LNCaP clone FGC (cell line): ENCODE data around the gene SGCB.

Experiments
- DNase-seq: peaks from one replicate; pipeline ENCODE4 v3.0.0-alpha.2; 2011; ENCODE audit warnings: low read depth
- H3K4me3 ChIP-seq: 2 replicates; pipeline ENCODE4 v1.5.1; 2011; ENCODE audit warnings: mild to moderate bottlenecking, low read depth, low read length, control low read depth
- CTCF ChIP-seq: IDR thresholded peaks from 2 replicates; pipeline ENCODE4 v1.5.1; 2012; ENCODE audit warnings: mild to moderate bottlenecking; ENCODE audit not compliant: control insufficient read depth, insufficient read depth; ENCODE audit errors: extremely low read depth

SGCB gene

DNA sequence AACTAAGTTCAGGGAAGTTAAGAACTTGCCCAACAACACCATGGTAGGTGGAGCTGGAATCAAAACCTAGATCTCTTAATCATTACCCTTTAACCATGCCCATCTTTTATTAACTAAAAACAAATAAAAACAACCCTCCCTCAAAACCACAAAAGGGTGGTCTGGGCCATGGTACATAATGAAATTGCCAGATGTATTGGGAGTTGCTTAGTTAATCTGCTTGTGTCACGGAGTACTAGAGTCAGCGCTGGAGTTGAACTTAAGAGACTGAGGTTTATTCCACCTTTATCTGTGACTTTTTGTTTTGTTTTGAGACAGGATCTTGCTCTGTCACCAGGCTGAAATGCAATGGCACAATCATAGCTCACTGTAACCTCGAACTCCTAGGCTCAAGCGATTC lies 31.2 kb downstream of the SGCB start:
- DNase-seq, result no peak
- TF ChIP-seq CTCF, result no peak

GRCh38 chr4:52005604-52006273 lies 32.4 kb downstream of the SGCB start:
- DNase-seq, result no peak
- H3K4me3 ChIP-seq, result no peak overlapping the region
- TF ChIP-seq CTCF, result no peak

More for the DNA sequence above, 31.2 kb downstream of the SGCB start:
- no peak overlapping the region for H3K4me3 ChIP-seq

DNA sequence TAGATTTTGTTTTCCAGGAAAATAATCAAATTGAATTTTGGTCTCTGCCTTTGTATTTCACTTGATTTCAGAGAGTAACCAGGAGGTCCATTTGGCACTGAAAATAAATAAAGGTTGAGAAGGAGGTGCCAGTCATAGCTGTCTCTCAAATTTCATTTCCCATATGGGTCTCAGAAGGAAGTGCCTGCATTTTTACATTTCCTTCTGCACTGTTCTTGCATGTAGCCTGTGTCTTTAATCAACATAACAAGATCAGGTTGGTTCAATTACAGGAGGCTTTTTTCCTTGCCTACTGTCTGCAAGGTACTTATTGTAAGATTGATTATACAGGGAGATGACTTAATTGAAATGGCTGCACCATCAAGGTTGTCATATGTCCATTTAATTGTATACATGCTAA lies 33.7 kb downstream of the SGCB start:
- H3K4me3 ChIP-seq, result no peak overlapping the region
- no peak for DNase-seq
- TF ChIP-seq CTCF, result no peak

GRCh38 chr4:52001616-52002015 lies 36.5 kb downstream of the SGCB start:
- no peak for DNase-seq
- no peak for TF ChIP-seq CTCF
- H3K4me3 ChIP-seq, result no peak overlapping the region

- no peak for DNase-seq
- no peak for TF ChIP-seq CTCF
- no peak overlapping the region for H3K4me3 ChIP-seq
Observed at GRCh38 chr4:51999250-51999649, 38.8 kb downstream of the SGCB start.

DNA sequence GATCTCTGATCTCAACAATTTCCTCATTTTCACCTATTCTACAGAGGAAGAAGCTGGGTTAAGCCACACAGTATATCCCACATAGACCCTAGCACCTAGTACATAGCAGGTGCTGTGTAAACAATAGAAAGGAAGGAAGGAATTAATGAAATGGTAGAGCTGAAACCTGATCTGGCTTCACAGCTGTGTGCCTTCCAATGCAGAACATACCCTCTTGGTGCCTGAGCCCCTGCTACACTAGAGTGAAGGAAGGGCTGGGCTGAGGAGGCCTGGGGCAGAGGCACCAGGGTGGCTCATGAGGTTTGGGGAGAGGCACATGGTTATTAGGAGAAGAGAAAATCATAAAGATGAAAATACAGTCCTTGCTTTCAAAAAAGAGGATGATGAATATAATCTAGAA lies 39.3 kb downstream of the SGCB start:
- no peak overlapping the region for H3K4me3 ChIP-seq
- TF ChIP-seq CTCF, result no peak
- DNase-seq, result no peak

GRCh38 chr4:51997647-51998046 lies 40.5 kb downstream of the SGCB start:
- TF ChIP-seq CTCF, result no peak
- H3K4me3 ChIP-seq, result no peak overlapping the region
- no peak for DNase-seq
